ENCODE measurements around the gene SMIM10L1.
A peak's percentile ranks its signal among the peaks of the same experiment; 100 is the strongest.

The SMIM10L1 gene

GRCh38 chr12:11166300-11166699 is 4.7 kb upstream of the SMIM10L1 start (continued):
- TF ChIP-seq TSHZ2 (CRISPR knock-in tag; IDR thresholded peaks at IDR 0.05) (no peak), ZNF565 (CRISPR knock-in tag; conservative IDR thresholded peaks at IDR 0.05; ENCODE audit: low read depth) (no peak), ZC3H10 (CRISPR knock-in tag; IDR thresholded peaks at IDR 0.05) (no peak)

DNA sequence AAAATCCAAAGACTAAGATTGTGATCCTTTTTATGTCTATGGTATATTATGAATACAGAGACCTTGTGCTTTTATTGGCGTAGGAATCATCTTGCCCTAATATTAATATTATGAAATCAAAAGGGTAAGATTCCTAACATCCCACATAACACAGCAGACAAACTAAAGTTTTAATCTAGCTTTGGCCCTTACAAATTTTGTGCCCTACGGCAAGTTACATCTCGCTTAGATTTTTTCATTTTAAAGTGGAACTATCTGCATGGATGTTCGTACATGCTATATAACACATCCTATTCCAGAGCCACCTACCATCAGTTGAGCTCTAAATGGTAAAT is 217 bp upstream of the SMIM10L1 start:
- ATAC-seq = no peak
- TF ChIP-seq, protein P1, sequence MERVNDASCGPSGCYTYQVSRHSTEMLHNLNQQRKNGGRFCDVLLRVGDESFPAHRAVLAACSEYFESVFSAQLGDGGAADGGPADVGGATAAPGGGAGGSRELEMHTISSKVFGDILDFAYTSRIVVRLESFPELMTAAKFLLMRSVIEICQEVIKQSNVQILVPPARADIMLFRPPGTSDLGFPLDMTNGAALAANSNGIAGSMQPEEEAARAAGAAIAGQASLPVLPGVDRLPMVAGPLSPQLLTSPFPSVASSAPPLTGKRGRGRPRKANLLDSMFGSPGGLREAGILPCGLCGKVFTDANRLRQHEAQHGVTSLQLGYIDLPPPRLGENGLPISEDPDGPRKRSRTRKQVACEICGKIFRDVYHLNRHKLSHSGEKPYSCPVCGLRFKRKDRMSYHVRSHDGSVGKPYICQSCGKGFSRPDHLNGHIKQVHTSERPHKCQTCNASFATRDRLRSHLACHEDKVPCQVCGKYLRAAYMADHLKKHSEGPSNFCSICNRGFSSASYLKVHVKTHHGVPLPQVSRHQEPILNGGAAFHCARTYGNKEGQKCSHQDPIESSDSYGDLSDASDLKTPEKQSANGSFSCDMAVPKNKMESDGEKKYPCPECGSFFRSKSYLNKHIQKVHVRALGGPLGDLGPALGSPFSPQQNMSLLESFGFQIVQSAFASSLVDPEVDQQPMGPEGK (CRISPR knock-in tag; IDR thresholded peaks at IDR 0.05; ENCODE audit: borderline replicate concordance) = no peak
- TF ChIP-seq ESRRG (CRISPR knock-in tag; IDR thresholded peaks at IDR 0.05) (no peak), ZC3H10 (CRISPR knock-in tag; IDR thresholded peaks at IDR 0.05) (no peak), ZFP3 (CRISPR knock-in tag; IDR thresholded peaks at IDR 0.05) (no peak)

DNA sequence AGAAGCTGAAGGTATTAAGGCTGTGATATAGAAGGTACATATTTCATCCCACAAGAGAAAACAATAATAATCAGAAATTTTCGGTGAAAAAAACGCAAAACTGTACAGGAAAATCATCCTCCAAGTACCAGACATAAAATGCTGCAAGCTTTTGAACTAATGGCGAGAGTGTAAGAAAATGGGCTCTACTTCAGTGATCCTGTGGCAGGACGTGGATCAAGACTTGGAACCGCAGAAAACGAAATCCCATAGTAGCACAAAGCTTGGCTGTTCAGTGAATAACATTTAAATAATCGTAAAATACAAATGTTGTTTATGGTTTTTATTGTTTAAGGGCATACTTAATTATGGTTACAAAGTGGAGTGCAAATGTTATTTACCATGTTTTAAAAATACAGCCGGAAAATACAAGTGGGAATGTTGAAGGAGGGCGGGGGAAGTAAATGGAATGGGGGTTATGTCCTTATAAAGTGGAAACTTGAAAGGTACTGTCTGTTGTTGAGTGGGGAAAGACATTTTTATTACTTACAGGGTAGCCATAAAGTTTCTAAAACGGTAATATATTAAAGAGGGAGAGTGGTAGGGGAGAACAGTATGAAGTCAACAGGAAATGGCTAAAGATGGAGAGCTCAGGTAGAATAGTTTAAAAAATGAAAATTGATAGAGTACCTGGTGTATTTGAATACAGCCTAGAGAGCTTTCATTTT is 1.1 kb downstream of the SMIM10L1 start:
- peak; percentile 46 for ATAC-seq
- TF ChIP-seq TCF4 (CRISPR knock-in tag; IDR thresholded peaks at IDR 0.05; ENCODE audit: borderline replicate concordance) = no peak

DNA sequence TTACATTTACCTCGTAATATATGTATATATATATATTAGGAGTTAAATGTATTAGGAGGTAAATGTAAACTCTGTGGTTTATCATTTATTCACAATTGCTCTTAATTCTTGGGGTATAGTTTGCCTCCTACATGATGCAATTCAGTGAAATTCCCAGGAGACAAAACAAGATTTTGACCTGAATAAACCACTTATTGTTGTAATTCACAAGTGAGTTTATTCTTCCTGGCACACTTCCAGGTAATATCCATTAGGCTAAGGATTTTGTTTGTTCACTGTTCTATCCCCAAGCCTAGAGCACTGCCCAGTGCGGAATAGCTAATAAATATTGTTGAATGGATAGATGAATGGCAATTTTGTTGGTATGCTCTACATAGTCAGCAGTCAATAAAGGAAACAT is 3.0 kb downstream of the SMIM10L1 start:
- no peak for ATAC-seq
- TF ChIP-seq ZNF8 (CRISPR knock-in tag; IDR thresholded peaks at IDR 0.05) = no peak
- no peak for TF ChIP-seq ZC3H10 (CRISPR knock-in tag; IDR thresholded peaks at IDR 0.05)
- TF ChIP-seq ESRRG (CRISPR knock-in tag; IDR thresholded peaks at IDR 0.05) = no peak
- TF ChIP-seq PPARA (CRISPR knock-in tag; IDR thresholded peaks at IDR 0.05; ENCODE audit: borderline replicate concordance) = no peak
- TF ChIP-seq CSDC2 (CRISPR knock-in tag; IDR thresholded peaks at IDR 0.05) = no peak

DNA sequence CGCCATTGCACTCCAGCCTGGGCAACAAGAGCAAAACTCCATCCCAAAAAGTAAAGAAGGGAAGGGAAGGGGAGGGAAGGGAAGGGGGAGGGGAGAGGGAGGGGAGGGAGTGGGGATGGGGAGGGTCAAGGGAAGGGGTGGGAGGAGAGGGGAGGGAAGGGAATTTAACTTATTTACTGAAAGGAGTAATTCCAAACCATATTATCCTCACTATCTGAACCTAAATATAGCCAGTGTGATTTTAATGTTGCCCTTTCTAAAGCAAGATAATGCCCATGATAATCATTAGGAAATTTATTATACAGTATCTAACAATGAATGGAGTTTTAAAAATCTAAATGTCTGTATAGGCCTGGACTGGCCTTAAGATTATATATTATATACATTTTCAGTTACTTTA is 7.3 kb downstream of the SMIM10L1 start:
- no peak for ATAC-seq
- no peak for TF ChIP-seq ZC3H10 (CRISPR knock-in tag; IDR thresholded peaks at IDR 0.05)

DNA sequence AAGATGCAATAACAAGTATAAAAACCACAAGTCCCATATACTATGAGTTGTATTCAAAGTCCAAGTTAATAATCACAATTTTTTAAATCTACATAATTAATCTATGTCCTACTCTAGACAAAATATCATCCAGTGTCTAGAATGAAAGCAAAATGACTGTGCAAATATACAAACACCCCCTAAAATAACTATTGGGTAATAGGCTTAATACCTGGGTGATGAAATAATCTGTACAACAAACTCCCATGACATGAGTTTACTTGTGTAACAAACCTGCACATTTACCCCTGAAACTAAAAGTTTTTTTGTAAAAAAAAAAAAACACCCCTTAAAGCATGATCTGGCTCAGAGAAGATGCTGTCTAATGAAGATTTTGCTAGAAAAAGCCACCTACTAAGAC is 11.5 kb downstream of the SMIM10L1 start:
- no peak for ATAC-seq
- no peak for TF ChIP-seq TOX (CRISPR knock-in tag; IDR thresholded peaks at IDR 0.05; ENCODE audit: borderline replicate concordance)
- no peak for TF ChIP-seq CSRNP3 (CRISPR knock-in tag; IDR thresholded peaks at IDR 0.05)
- TF ChIP-seq TSHZ2 (CRISPR knock-in tag; IDR thresholded peaks at IDR 0.05) = no peak
- no peak for TF ChIP-seq GLIS3 (CRISPR knock-in tag; IDR thresholded peaks at IDR 0.05)
- no peak for TF ChIP-seq ZFP30 (CRISPR knock-in tag; IDR thresholded peaks at IDR 0.05)
- no peak for TF ChIP-seq ZNF565 (CRISPR knock-in tag; conservative IDR thresholded peaks at IDR 0.05; ENCODE audit: low read depth)

Data from SK-N-SH treated with all-trans-retinoic acid at 6 μM for 48 hours (cell line).